ENCODE data around the gene GDPD1.

GRCh38 chr17:59254742-59255141, 34.4 kb downstream of the GDPD1 start:
- TF ChIP-seq CTCF (IDR thresholded peaks at IDR 0.05) (no peak), NFATC4 (CRISPR knock-in tag; IDR thresholded peaks at IDR 0.05) (no peak), TP53 (CRISPR knock-in tag; IDR thresholded peaks at IDR 0.05) (no peak), ZNF317 (CRISPR knock-in tag; IDR thresholded peaks at IDR 0.05; ENCODE audit: borderline replicate concordance, low read depth) (no peak)
- TF ChIP-seq, protein P1, sequence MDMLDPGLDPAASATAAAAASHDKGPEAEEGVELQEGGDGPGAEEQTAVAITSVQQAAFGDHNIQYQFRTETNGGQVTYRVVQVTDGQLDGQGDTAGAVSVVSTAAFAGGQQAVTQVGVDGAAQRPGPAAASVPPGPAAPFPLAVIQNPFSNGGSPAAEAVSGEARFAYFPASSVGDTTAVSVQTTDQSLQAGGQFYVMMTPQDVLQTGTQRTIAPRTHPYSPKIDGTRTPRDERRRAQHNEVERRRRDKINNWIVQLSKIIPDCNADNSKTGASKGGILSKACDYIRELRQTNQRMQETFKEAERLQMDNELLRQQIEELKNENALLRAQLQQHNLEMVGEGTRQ (CRISPR knock-in tag; IDR thresholded peaks at IDR 0.05) = no peak
- TF ChIP-seq, protein P2, sequence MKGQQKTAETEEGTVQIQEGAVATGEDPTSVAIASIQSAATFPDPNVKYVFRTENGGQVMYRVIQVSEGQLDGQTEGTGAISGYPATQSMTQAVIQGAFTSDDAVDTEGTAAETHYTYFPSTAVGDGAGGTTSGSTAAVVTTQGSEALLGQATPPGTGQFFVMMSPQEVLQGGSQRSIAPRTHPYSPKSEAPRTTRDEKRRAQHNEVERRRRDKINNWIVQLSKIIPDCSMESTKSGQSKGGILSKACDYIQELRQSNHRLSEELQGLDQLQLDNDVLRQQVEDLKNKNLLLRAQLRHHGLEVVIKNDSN (CRISPR knock-in tag; IDR thresholded peaks at IDR 0.05) = no peak

Measured in WTC11 (cell line).